GM21528 (cell line): ENCODE measurements around the gene TM6SF1.
"Not testable (repeated sequence)": the region's sequence is repeated elsewhere in the genome, so short reads cannot be mapped to it uniquely, and the experiment has no call there.

ENCODE experiments used
- ATAC-seq: cut with Tn5 transposase; IDR thresholded peaks from one replicate; pipeline ENCODE4 v1.9.1; 2021; ENCODE audit warnings: mild to moderate bottlenecking, moderate library complexity; ENCODE audit not compliant: unreplicated experiment, low FRiP score

TM6SF1 gene

DNA sequence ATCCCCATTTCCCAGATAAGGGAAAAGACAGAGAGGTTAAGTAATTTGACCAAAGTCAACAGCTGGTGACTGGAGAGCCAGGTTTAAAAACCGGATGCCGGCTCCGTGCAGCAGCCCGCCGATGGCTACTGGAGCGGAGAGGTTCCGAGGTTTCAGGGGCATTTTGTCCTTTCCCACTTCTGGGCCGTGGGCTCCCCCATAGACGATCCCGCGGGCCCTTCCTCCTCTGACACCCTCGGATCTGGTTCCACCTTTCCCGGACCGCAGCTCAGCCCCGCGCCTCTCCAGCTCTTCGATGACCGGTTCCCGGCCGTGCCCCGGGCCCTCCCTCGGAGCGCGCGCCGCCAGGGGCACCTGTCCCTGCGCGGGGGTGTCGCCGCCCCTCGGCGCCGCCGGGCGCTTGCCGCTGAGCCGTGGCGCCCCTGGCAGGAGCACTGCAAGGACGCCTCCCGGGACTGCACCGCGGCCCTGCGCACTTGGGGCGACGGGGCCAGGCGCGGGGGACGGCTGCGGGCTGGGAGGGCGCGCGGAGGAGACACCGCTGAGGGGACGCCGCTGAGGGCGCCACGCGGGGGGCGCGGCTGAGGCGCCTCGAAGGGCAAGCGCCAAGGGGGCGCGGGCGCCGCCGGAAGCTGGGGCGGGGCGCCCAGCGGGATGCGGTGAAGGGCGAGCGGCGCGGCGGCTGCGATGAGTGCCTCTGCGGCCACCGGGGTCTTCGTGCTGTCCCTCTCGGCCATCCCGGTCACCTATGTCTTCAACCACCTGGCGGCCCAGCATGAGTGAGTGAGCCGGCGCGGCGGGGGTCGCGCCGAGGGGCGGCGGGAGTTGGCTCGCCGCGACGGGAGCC lies at the start of gene TM6SF1:
Gene TM6SF1, plus strand, starts transcription at position 652 of the 847 bp plus-strand sequence. Its CDS starts 36 bp downstream, at position 688.
- no peak for ATAC-seq

DNA sequence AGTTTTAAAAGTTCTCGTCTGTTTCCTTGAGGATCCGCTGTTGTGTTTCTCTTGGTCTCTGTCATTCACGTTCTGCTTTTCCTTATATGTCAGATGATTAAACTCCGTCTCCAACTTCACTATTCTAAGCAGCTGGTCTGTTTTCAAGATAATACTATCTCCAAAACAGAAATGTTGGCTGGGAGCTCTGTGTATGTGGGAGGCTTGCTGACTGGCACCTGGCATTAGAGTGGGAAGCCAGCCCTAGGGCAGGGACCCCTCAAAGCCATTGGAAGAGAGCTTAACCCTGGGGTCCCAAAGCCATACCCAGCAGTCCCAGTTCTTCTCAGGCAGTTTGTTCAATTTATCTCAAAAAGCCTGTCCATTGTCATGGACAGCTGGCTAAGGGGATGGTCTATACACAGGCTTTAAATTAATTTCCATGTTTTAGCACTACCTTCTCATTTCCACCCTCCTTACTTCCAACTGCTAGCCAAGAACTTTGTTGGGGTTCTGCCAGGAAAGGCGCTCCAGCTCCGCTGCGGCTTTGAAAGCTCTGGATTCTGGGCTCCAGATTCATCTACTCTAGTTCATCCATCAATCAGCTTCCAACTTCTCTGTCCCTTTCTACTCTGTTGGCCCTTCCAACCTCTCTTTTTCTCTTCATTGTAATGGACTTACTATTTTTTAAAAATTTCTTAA lies 49.6 kb upstream of the TM6SF1 start:
- no peak for ATAC-seq

DNA sequence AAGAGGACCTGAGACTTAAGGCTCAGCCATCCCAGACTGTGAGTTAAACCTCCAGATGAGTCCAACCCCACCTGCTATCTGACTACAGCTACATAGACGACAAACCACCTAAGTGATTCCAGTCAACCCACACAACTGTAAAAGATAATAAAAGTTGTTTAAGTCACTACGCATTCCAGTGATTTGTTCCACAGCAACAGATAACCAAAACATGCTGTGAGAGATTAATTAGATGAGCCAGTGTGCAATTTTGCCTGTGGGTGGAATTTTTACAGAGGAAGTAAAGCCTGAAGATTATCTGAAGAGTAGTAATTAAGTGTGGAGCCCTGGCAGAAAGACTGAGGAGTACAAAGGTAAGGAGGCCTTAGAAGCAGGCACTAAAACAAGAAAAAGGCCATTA lies 45.8 kb upstream of the TM6SF1 start:
- no peak for ATAC-seq

GRCh38 chr15:83062768-83063180 lies 44.7 kb upstream of the TM6SF1 start:
- no peak for ATAC-seq

- no peak for ATAC-seq
Observed at GRCh38 chr15:83063551-83063950, 43.9 kb upstream of the TM6SF1 start.

DNA sequence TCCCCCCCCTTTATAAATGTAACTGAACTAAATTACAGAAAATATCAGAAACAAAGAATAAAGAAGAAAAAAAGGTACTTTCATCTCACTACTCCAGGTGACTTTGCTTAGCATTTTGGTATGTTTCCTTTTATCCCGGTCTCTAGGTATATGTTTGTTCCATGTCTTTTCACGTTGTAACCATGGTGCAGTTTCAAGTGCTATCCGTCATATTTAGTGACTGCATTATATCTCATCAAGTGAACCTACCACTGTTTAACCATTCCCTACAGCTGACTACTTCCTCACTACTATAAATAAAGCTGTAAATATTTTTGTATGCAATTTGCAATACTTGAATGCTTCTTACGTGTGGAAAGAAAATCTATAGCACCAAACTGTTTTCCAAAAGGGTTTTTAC lies 42.6 kb upstream of the TM6SF1 start:
- ATAC-seq: no peak

GRCh38 chr15:83065431-83065830 lies 42.0 kb upstream of the TM6SF1 start:
- no peak for ATAC-seq

DNA sequence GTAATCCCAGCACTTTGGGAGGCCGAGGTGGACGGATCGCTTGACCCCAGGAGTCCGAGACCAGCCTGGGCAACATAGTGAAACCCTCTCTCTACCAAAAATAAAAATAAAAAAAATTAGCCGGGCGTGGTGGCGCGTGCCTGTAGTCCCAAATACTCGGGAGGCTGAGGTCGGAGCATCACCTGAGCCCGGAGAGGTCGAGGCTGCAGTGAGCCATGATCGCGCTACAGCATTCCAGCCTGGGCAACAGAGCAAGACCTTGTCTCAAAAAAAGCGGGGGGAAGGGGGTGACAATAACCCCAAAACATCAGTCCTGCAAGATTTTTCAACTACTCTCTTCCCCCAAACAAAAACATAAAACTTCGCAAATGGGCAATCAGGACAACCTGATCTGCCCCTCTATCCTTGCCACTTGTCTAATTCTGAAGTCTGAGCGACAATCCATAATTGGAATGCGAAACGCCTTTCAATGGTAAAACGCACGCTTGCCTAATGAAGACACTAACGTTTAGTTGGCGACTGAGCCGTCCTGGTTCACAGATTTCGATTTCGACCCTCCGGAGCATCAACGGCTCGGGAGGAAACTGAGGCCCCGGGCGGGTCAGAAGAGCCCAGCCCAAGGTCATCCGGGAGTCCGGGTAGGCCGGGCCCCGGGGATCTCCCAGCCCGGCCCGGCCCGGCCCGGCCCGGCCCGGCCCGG lies 41.3 kb upstream of the TM6SF1 start:
- no peak for ATAC-seq

- peak; percentile 88 for ATAC-seq
Observed at GRCh38 chr15:83066734-83067637, 40.5 kb upstream of the TM6SF1 start, which contains the start of gene BTBD1. BTBD1 (minus strand) TSS chr15:83067252; CDS start chr15:83067151, 101 bp downstream.

- ATAC-seq: no peak
Observed at GRCh38 chr15:83067638-83067962, 39.8 kb upstream of the TM6SF1 start.

DNA sequence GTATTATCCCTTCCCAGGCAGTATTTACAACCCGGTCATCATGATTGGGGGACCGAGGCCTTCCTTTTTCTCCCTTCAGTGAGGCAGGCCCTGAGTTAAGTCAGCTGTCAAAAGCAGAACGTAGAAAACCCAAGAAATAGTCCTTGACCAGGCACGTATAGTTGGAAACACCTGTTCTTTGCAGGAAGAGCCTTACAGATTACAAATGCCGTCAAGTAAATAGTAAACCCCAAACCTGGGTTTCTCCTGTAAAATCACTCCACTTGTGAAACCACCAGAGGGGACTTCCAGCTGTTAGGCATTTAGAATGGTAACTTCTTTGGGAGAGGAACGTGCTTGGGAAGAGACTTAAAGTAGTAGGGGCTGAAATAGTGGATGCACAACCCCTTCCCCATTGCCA lies 39.4 kb upstream of the TM6SF1 start:
- no peak for ATAC-seq

- ATAC-seq: not testable (repeated sequence)
Observed at GRCh38 chr15:83069211-83069642, 38.2 kb upstream of the TM6SF1 start.

DNA sequence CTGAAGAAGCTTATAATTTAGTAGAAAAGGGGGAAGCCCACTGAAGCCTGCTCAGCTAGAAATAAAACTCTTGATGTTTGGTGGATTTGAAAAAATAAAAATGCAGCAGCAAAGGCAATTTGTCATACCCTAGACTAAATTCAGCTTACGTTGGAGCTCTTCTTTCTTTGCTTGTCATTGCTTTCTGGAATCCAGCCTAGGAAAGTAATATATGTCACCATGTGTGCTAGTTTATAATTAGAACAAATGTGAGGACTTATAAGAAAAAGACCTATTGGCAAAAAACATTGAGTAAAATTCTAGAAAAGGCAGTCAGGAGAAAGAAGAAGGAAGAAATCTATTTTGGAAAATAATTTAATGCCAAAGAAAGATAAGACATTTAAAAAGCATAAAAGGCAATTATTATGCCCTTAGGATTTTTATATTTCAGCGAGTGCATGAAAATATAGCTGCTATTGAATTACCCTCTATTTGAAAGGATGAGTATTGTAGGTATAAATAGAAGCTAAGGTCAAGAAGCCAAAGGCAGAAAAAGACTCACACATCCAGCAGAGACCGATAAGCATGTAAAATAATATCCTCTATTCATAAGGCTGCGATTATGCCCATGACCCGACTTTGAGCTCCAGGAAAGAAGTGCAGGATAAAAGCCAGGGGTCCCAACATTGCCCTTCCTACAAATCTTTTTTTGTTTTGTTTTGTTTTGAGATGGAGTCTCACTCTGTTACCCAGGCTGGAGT lies 29.8 kb upstream of the TM6SF1 start:
- no peak for ATAC-seq

GRCh38 chr15:83078712-83079111 lies 28.7 kb upstream of the TM6SF1 start:
- ATAC-seq: no peak

DNA sequence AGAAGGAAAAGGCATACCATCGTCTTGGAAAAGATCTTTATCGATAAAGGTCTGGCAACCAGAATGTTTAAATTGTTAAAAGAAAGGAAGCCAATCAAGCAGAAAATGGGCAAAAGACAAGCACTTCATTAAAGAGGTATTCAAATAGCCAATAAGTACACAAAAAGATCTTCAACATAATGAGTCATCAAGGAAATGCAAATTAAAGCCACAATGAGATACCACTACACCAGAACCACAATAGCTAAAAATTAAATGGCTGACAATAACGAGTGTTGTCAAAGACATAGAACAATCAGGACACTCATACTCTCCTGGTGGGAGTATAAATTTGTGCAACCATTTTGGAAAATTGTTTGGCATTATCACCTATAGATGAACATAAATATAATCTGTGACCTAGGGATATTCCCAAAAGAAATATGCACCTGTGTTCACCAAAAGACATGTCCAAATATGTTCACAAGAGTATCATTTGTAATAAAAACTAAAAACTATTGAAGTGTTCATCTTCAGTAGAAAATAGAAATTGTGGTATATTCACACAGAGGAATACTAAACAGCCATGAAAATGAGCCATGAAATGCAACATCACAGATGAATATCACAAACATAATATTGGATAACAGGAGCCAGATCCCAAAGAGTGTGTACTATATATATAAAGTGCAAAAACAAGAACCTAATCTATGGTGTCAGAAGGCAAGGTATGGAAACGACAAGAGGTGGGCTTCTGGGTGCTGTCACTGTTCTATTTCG lies 26.0 kb upstream of the TM6SF1 start:
- ATAC-seq: no peak

DNA sequence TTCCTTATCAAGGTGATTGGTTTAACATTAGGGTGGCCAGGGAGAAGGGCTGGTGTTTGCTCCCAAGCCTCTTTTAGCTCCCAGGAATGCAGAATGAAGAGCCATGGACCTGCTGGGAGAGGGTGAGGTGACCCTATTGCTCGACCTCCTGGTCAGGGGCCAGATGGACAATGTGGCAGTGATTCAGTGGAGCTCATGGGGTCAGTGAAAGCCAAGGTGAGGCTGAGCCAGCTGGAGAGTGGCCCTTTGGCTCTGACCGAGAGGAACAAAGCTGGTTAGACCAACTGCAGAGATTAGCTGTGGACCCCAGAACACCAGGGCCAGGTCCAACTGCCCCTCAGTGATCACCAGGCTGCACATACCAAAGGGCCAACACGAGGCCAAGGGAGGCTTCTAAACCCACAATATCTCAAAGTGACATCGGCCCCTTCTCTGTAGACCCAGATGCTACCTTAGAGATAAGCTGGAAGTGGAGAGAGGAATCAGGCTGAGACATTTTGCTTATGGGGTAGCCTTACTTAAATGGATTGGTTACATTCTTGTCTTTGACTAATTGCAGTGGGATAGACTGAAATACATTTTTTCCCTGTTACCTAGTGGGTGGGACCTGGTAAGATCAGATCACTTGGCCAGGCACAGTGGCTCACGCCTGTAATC lies 24.6 kb upstream of the TM6SF1 start:
- ATAC-seq: no peak

GRCh38 chr15:83085461-83085860 lies 22.0 kb upstream of the TM6SF1 start:
- not testable (repeated sequence) for ATAC-seq

DNA sequence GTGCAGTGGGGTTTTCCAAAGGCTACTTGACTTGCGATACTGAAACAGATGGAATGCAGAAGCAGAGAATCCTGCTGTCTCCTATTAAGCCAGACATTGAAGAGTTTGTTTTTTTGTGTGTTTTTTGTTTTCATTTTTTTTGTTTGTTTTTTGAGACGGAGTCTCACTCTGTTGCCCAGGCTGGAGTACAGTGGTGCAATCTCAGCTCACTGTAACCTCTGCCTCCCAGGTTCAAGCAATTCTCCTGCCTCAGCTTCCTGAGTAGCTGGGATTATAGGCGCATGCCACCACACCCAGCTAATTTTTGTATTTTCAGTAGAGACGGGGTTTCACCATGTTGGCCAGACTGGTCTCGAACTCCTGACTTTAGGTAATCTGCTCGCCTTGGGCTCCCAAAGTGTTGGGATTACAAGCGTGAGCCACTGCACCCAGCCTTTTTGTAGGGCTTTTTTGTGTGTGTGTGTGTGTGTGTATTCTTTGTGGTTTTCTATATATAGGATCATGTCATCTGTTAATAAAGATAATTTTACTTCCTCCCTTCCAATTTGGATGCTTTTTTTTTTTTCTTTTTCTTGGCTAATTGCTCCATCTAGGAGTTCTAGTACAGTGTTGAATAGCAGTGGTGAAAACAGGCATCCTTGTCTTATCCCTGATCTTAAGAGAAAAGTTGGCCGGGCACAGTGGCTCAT lies 21.4 kb upstream of the TM6SF1 start:
- not testable (repeated sequence) for ATAC-seq
